ENCODE measurements around the gene LDLRAD1.

- TF ChIP-seq CTCF (conservative IDR thresholded peaks at IDR 0.05) (no peak), ZFX (IDR thresholded peaks at IDR 0.05) (no peak)
These were observed 46.3 kb downstream of the LDLRAD1 start for GRCh38 chr1:53971718-53972117.

Data from C4-2B (cell line).